ENCODE measurements around the gene NCAPH2.
A peak's percentile ranks its signal among the peaks of the same experiment; 100 is the strongest.
"Not testable (repeated sequence)": the region's sequence is repeated elsewhere in the genome, so short reads cannot be mapped to it uniquely, and the experiment has no call there.

NCAPH2 gene

GRCh38 chr22:50529416-50529896, 21.4 kb downstream of the NCAPH2 start:
- no peak for DNase-seq (ENCODE audit: low read depth in 2 of 2)

DNA sequence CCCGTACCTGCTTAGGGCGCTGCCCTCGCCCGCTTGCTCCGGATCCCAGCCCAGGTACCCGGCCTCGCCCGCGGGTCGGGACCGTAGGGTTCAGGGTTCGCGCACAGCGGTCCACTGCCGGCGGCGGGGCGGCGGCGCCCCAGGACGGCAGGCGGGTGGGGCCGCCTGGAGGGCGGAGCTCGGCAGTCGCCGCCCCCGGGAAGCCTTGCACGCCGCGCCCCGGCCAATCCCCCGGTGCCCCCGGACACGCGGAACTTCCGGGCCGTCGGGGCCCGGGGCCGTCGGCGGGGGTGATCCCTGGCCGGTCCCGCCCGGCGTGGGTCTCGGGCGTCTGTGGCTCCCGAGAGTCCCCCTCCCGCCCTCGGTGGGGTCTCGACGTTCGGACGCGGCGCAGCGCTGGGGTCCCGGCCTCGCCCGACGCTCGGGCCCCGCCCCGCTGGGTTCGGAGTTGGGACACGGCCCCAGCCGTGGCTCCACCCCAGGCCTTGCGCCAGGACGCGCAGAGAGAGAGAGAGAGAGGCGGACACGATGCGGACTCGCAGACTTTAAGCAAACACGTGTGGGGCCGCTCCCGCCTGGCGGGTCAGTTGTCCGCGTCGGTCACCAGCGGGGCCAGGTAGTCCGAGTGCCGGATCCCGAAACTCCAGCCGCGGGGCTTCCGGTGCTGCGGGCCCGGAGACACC, 22.0 kb downstream of the NCAPH2 start, which contains the start of gene TYMP:
Gene TYMP, minus strand, starts transcription at position 116 of the 683 bp plus-strand sequence. CDS start 303 bp downstream, outside the sequence.
- DNase-seq (ENCODE audit: low read depth in 2 of 2), result peak in 1 of 2 donors; percentile 60

GRCh38 chr22:50530580-50530876, 22.5 kb downstream of the NCAPH2 start:
- peak in 1 of 2 donors; percentile 43 for DNase-seq (ENCODE audit: low read depth in 2 of 2)

GRCh38 chr22:50530877-50531545, 23.0 kb downstream of the NCAPH2 start:
- DNase-seq (ENCODE audit: low read depth in 2 of 2), result peak; percentile 57 to 75

GRCh38 chr22:50531546-50531961, 23.5 kb downstream of the NCAPH2 start:
- peak in 1 of 2 donors; percentile 62 for DNase-seq (ENCODE audit: low read depth in 2 of 2)

- DNase-seq (ENCODE audit: low read depth in 2 of 2), result no peak
These were observed 24.1 kb downstream of the NCAPH2 start for GRCh38 chr22:50531962-50532674.

- no peak for DNase-seq (ENCODE audit: low read depth in 2 of 2)
These were observed 25.1 kb downstream of the NCAPH2 start for GRCh38 chr22:50532824-50533796.

DNA sequence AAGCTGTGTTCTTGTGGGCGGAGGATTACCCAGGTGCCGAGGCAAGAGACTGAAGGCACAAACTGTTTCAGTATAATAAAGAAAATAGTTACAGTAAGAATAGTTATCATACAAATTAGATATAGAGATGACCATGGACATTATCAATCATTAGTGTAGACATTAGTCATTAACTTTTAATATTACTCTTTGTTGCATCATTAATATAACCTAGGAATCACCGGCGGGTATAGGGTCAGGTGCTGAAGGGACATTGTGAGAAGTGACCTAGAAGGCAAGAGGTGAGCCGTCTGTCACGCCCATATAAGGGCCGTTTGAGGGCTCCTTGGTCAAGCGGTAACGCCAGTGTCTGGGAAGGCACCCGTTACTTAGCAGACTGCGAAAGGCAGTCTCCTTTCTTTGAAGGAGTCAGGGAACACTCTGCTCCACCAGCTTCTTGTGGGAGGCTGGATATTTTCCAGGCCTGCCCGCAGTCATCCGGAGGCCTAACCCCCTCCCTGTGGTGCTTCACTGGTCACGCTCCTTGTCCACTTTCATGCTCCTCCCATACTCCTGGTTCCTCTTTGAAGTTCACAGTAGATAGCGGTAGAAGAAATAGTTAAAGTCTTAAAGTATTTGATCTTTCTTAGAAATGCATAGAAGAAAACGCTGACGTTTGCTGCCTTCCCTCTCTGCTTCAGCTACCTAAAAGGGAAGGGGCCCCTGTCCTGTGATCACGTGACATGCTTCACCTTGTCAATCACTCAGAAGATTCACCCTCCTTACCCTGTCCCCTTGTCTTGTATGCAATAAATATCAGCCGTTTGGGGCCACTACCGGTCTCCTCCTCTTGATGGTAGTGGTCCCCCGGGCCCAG, 26.1 kb downstream of the NCAPH2 start:
- DNase-seq (ENCODE audit: low read depth in 2 of 2), result not testable (repeated sequence)

DNA sequence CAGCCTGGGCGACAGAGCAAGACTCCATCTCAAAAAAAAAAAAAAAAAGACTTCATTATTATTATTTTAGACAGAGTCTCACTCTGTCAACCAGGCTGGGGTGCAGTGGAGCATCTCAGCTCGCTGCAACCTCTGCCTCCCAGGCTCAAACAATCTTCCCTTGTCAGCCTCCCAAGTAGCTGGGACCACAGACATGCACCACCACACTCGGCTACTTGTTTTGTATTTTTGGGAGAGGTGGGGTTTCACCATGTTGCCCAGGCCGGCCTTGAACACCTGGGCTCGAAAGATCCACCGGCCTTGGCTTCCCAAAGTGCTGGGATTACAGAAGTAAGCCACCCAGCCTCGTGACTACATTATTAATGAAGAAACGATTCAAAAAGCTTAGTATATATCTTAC, 27.1 kb downstream of the NCAPH2 start:
- no peak for DNase-seq (ENCODE audit: low read depth in 2 of 2)

GRCh38 chr22:50536226-50536625, 28.2 kb downstream of the NCAPH2 start:
- DNase-seq (ENCODE audit: low read depth in 2 of 2), result no peak

- DNase-seq (ENCODE audit: low read depth in 2 of 2), result no peak
These were observed 29.7 kb downstream of the NCAPH2 start for GRCh38 chr22:50537765-50538164.

- DNase-seq (ENCODE audit: low read depth in 2 of 2), result no peak
These were observed 32.4 kb downstream of the NCAPH2 start for GRCh38 chr22:50540381-50540780.

DNA sequence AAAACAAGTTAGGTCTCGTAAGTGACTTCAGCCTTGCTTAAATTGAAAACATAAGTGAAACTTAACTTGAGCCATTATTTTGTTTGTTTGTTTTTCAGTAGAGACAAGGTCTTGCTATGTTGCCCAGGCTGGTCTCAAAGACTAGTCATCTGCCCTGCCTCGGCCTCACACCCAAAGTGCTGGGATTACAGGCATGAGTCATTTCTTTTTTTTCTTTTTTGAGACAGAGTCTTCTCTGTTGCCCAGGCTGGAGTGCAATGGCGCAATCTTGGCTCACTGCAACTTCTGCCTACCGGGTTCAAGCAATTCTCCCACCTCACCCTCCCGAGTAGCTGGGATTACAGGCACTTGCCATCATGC, 33.6 kb downstream of the NCAPH2 start:
- not testable (repeated sequence) for DNase-seq (ENCODE audit: low read depth in 2 of 2)

GRCh38 chr22:50542416-50542927, 34.4 kb downstream of the NCAPH2 start:
- DNase-seq (ENCODE audit: low read depth in 2 of 2), result no peak

DNA sequence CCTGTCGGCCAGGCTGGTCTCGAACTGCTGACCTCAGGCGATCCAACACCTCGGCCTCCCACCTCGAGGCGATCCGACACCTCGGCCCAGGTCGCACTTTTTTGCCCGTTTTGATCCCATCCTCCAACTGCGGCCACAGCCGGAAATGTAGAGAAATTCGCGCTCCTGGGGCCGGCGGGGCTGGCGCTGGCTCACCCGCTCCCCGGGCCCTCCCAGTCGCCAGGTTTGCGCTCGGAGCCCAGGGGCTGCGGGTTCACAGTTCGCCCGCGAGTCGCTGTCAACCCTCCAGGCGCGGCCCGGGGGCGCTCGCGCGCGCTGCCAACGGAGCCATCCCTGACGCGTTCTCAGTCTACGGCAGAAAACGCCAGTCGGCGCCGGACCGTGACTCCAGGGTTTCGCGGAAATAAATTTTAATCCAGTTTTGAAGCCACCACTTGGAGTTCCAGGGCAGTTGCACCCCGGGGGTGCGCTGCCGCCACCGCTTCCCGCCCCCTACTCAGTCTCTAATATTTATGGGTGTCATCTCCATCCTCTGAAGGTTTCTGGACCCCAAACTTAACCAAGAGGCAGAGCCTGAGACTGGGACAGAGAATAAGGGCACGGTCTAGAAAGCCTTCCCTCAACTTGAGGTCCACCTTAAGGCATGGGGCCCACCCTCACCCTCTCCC, 36.2 kb downstream of the NCAPH2 start:
- DNase-seq (ENCODE audit: low read depth in 2 of 2), result peak; percentile 66 to 73

DNA sequence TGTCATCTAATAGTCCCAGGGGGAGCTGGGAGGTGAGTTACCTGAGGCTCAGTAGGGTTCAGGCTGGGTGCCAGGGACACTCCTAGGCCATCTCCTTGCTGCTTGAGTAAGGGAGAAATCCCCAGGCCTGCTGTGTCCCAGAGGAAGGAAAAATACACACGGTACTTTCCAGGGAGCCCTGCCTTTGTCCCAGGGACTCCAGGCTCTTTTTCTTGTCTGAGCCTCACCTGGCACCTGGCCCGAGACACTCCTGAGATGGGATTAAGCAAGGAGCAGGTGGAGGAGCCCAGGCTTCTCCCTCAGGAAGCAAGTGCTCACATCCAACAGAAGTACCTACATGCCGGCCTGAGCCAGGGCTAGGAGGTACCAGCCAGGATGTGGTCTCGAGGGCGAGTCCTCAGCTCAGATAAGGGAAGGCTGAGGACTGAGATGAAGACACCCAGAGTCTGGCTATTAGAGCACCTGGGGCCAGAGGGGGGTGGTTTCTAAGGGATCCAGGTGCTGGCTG, 36.8 kb downstream of the NCAPH2 start:
- no peak for DNase-seq (ENCODE audit: low read depth in 2 of 2)

DNA sequence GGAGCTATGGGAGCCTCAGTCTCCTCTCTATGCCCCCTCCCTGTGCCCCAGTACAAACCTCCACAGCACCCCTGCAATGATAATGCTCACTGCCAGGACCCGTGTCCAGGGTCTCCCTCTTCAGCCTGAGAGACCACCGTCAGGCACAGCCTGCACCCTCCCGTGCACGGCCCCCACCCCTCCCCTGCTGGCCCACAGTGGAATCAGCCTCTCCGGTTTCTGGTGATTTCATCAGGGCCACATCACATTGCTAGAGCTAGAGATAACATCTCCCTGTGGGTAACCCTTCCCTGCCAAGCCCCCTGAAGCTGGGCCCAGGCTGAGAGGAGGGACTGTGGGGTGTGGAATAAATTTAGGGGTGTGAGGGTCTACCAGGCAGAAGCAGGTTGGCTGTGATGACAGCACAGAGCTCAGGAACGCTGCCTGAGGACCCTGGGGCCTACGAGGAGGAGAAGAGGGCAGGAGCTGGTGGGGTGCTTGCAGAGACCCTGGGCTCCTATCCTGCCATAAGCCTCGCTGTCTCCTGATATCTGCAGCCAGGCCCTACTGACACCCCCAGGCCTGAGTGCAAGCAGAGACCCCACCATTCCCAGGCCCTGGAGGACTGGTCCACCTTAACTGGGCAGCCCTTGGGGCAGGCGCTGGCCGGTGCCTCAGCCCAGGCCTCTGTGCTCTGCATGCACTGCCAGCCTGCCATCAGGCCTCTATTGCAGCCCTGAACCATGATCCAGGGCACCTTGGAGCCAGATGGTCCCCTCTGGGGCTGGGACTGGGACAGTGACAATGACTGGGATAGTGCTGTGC, 37.7 kb downstream of the NCAPH2 start, which contains the start of gene KLHDC7B:
Gene KLHDC7B, plus strand, starts transcription at position 378 of the 804 bp plus-strand sequence. Its CDS starts 345 bp downstream, at position 723.
- no peak for DNase-seq (ENCODE audit: low read depth in 2 of 2)
